ENCODE data around the gene VTI1A. TPM values are rescaled to one million over a fixed set of nuclear protein-coding genes. Genes with fewer than 3 reads are reported as not detected.

The VTI1A gene
- total RNA-seq, 3 donors from 2014 or later (not counting 1 experiment from before 2014, with no cell fraction given), result 62.6 to 77.6 (median 68.2) TPM

GRCh38 chr10:112841549-112841948, 394.5 kb downstream of the VTI1A start:
- TF ChIP-seq CTCF (IDR thresholded peaks at IDR 0.05), result no peak
- H3K36me3 ChIP-seq (ENCODE audit: control insufficient read depth, insufficient read depth, low read length), result no peaks in the 10 kb centered on the region
- no peak for DNase-seq
- H3K36me3 Mint-ChIP-seq, result no peaks in the 10 kb centered on the region
- no peak overlapping the region for H3K4me3 ChIP-seq (ENCODE audit: low read length)
- peaks cover 10% of the 10 kb centered on the region for H3K9me3 ChIP-seq (ENCODE audit: control insufficient read depth, insufficient read depth, low read length)
- no peak overlapping the region for H3K4me3 Mint-ChIP-seq
- H3K27ac Mint-ChIP-seq, result no peak overlapping the region
- no peaks in the 10 kb centered on the region for H3K9me3 Mint-ChIP-seq
- WGBS (ENCODE audit: insufficient coverage), result 96% methylated on average over 7 of the region's 7 CpGs
- H3K27me3 Mint-ChIP-seq (ENCODE audit: low read depth in 2 of 2), result no peaks in the 10 kb centered on the region
- H3K4me1 Mint-ChIP-seq, result no peaks in the 10 kb centered on the region
- H3K4me1 ChIP-seq (ENCODE audit: control insufficient read depth, insufficient read depth, low read length), result no peaks in the 10 kb centered on the region
- no peaks in the 10 kb centered on the region for H3K27me3 ChIP-seq (ENCODE audit: control insufficient read depth, insufficient read depth, low read length)
- H3K27ac ChIP-seq (ENCODE audit: low read length), result no peak overlapping the region
- intact Hi-C loops (cut with micrococcal nuclease), result no loop called here
- no peak for ATAC-seq

DNA sequence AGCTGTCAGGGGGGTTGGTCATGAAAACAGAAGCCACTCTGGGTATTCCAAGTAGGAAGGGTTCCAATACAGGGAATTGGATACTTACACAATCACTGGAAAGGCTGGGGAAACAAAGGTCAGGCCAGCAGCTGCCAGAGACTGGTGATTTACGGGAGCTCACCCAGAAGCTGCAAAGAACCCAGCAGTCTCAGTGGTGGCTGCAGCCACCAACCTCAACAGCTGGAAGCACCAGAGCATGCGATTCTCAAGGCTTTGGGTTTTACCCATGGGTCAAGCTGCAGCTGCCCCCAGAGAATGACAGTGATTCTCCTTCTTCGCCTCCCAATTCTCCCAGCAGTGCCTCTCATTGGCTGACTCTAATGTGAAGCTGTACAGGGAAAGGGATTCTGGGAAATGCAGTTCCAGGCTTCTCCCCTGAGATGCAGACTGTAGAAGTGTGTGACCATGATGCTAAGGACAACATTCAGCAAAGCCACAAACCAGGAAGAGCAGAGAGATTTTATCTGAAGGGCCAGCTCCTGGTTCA, 395.9 kb downstream of the VTI1A start:
- Histone ChIP-seq H3K36me3 (ENCODE audit: control insufficient read depth, insufficient read depth, low read length) (no peaks in the 10 kb centered on the region), H3K4me3 (ENCODE audit: low read length) (no peak overlapping the region), H3K4me1 (ENCODE audit: control insufficient read depth, insufficient read depth, low read length) (no peaks in the 10 kb centered on the region), H3K27me3 (ENCODE audit: control insufficient read depth, insufficient read depth, low read length) (no peaks in the 10 kb centered on the region), H3K27ac (ENCODE audit: low read length) (no peak overlapping the region), H3K9me3 (ENCODE audit: control insufficient read depth, insufficient read depth, low read length) (peaks cover 17% of the 10 kb centered on the region)
- TF ChIP-seq CTCF (IDR thresholded peaks at IDR 0.05), result no peak
- no peak overlapping the region for H3K4me3 Mint-ChIP-seq
- ATAC-seq (no peak), DNase-seq (no peak)
- H3K27ac Mint-ChIP-seq, result no peak overlapping the region
- H3K36me3 Mint-ChIP-seq, result peaks cover 8% of the 10 kb centered on the region
- no peaks in the 10 kb centered on the region for H3K27me3 Mint-ChIP-seq (ENCODE audit: low read depth in 2 of 2)
- WGBS (ENCODE audit: insufficient coverage), result 85% methylated on average over 3 of the region's 3 CpGs
- intact Hi-C loops (cut with micrococcal nuclease), result no loop called here
- no peaks in the 10 kb centered on the region for H3K4me1 Mint-ChIP-seq
- H3K9me3 Mint-ChIP-seq, result peaks cover 2 to 7% of the 10 kb centered on the region in 2 donors

GRCh38 chr10:112843623-112844022, 396.6 kb downstream of the VTI1A start:
- peaks cover 17% of the 10 kb centered on the region for H3K9me3 ChIP-seq (ENCODE audit: control insufficient read depth, insufficient read depth, low read length)
- no peak overlapping the region for H3K4me3 ChIP-seq (ENCODE audit: low read length)
- H3K27me3 ChIP-seq (ENCODE audit: control insufficient read depth, insufficient read depth, low read length), result no peaks in the 10 kb centered on the region
- H3K4me1 Mint-ChIP-seq, result no peaks in the 10 kb centered on the region
- no peak for TF ChIP-seq CTCF (IDR thresholded peaks at IDR 0.05)
- H3K36me3 Mint-ChIP-seq, result peaks cover 8% of the 10 kb centered on the region
- H3K36me3 ChIP-seq (ENCODE audit: control insufficient read depth, insufficient read depth, low read length), result no peaks in the 10 kb centered on the region
- H3K4me1 ChIP-seq (ENCODE audit: control insufficient read depth, insufficient read depth, low read length), result no peaks in the 10 kb centered on the region
- no peak overlapping the region for H3K4me3 Mint-ChIP-seq
- H3K27me3 Mint-ChIP-seq (ENCODE audit: low read depth in 2 of 2), result no peaks in the 10 kb centered on the region
- H3K27ac Mint-ChIP-seq, result no peak overlapping the region
- WGBS (ENCODE audit: insufficient coverage), result 40% methylated on average over 3 of the region's 3 CpGs
- no peak for ATAC-seq
- intact Hi-C loops (cut with micrococcal nuclease), result no loop called here
- H3K27ac ChIP-seq (ENCODE audit: low read length), result no peak overlapping the region
- peaks cover 2 to 7% of the 10 kb centered on the region in 2 donors for H3K9me3 Mint-ChIP-seq
- DNase-seq, result no peak
